HepG2 (cell line): ENCODE data around the gene GPSM1. TPM values are rescaled to one million over a fixed set of nuclear protein-coding genes. Genes with fewer than 3 reads are reported as not detected.
A peak's percentile ranks its signal among the peaks of the same experiment; 100 is the strongest.

Experiments used
- CENPX ChIP-seq: sonication (generic); formaldehyde crosslinking; IDR thresholded peaks from 2 replicates; pipeline ENCODE4 v1.9.0; 2021; ENCODE audit warnings: mild to moderate bottlenecking, missing genetic modification reagents, moderate library complexity
- HMGA1 ChIP-seq: sonication (generic); formaldehyde crosslinking; conservative IDR thresholded peaks from 2 replicates; pipeline ENCODE4 v1.4.0; 2020; ENCODE audit warnings: missing genetic modification reagents
- HOXA5 ChIP-seq: sonication (generic); formaldehyde crosslinking; IDR thresholded peaks from 2 replicates; pipeline ENCODE4 v1.4.0; 2020; ENCODE audit warnings: missing genetic modification reagents
- PHF8 ChIP-seq: sonication (generic); formaldehyde crosslinking; IDR thresholded peaks from 2 replicates; pipeline ENCODE4 v1.5.0; 2020; ENCODE audit warnings: missing genetic modification reagents
- RARA ChIP-seq: IDR thresholded peaks from 2 replicates; pipeline ENCODE4 v1.6.1; 2016; ENCODE audit warnings: missing genetic modification reagents, missing compliant biosample characterization
- SMAD1 ChIP-seq: sonication (generic); formaldehyde crosslinking; IDR thresholded peaks from 2 replicates; pipeline ENCODE4 v1.4.0; 2020; ENCODE audit warnings: missing genetic modification reagents, low read depth, mild to moderate bottlenecking, borderline replicate concordance
- ZNF570 ChIP-seq: sonication (generic); formaldehyde crosslinking; IDR thresholded peaks from 2 replicates; pipeline ENCODE4 v1.4.0; 2020; ENCODE audit warnings: mild to moderate bottlenecking, missing genetic modification reagents, borderline replicate concordance
- ZNF616 ChIP-seq: sonication (generic); formaldehyde crosslinking; IDR thresholded peaks from 2 replicates; pipeline ENCODE4 v1.5.0; 2020; ENCODE audit warnings: low read depth, mild to moderate bottlenecking, missing genetic modification reagents
- ZNF674 ChIP-seq: sonication (generic); formaldehyde crosslinking; IDR thresholded peaks from 2 replicates; pipeline ENCODE4 v1.5.0; 2020; ENCODE audit warnings: low read depth, mild to moderate bottlenecking, missing genetic modification reagents
- ZNF7 ChIP-seq: IDR thresholded peaks from 2 replicates; pipeline ENCODE4 v1.6.1; 2016; ENCODE audit warnings: missing biosample characterization, missing genetic modification reagents
- ZNF777 ChIP-seq: sonication (generic); formaldehyde crosslinking; IDR thresholded peaks from 2 replicates; pipeline ENCODE4 v1.4.0; 2020; ENCODE audit warnings: missing genetic modification reagents
- ZSCAN21 ChIP-seq: sonication (generic); formaldehyde crosslinking; IDR thresholded peaks from 2 replicates; pipeline ENCODE4 v1.8.0; 2022; ENCODE audit warnings: mild to moderate bottlenecking, missing genetic modification reagents, moderate library complexity, borderline replicate concordance
- polyA plus RNA-seq, 8 experiments: library from polyadenylated mRNA; depleted of rRNA in 3 of 8; stranded (reverse) in 7 of 8; unstranded in 1 of 8; fragments of >200 nt; fragmentation: Illumina TruSeq in 4 of 8; extraction: Trizol in 4 of 8; gene quantifications; 2 replicates each; pipeline versions ENCODE4 v1.2.1 to v1.2.3, GENCODE V29; 2011 to 2016; ENCODE audit warnings: low read depth in 4 of 8, missing spikeins in 1 of 8, mixed read lengths in 1 of 8; ENCODE audit not compliant: insufficient read depth in 1 of 8
- total RNA-seq, 5 experiments: library from RNA; depleted of rRNA; stranded (reverse); fragments of >200 nt; fragmentation: Illumina TruSeq; extraction: Trizol; gene quantifications; 2 replicates each; pipeline ENCODE4 v1.2.3, GENCODE V29; 2016; ENCODE audit warnings: low read depth in 1 of 5
- TF ChIP-seq, protein P1 (sequence below): fragments of 450-650 bp; IDR thresholded peaks from 2 replicates; pipeline ENCODE4 v1.6.1; 2017; ENCODE audit warnings: mild to moderate bottlenecking
- TF ChIP-seq, protein P2 (sequence below): sonication (generic); formaldehyde crosslinking; IDR thresholded peaks from 2 replicates; pipeline ENCODE4 v1.5.1; 2020; ENCODE audit warnings: missing genetic modification reagents, mild to moderate bottlenecking, borderline replicate concordance
- TF ChIP-seq, protein P3 (sequence below): sonication (generic); formaldehyde crosslinking; IDR thresholded peaks from 2 replicates; pipeline ENCODE4 v1.4.0; 2020; ENCODE audit warnings: low read depth, mild to moderate bottlenecking, missing genetic modification reagents
- TF ChIP-seq, protein P4 (sequence below): sonication (generic); formaldehyde crosslinking; conservative IDR thresholded peaks from 2 replicates; pipeline ENCODE4 v1.4.0; 2020; ENCODE audit warnings: missing genetic modification reagents
- TF ChIP-seq, protein P5 (sequence below): sonication (generic); formaldehyde crosslinking; IDR thresholded peaks from 2 replicates; pipeline ENCODE4 v1.4.0; 2020; ENCODE audit warnings: missing genetic modification reagents

The GPSM1 gene
- total and polyA plus RNA-seq, 2 of the 13 experiments (the other 11 are each of a cell fraction or from before 2014, with no cell fraction given): 1.0 to 2.4 TPM

DNA sequence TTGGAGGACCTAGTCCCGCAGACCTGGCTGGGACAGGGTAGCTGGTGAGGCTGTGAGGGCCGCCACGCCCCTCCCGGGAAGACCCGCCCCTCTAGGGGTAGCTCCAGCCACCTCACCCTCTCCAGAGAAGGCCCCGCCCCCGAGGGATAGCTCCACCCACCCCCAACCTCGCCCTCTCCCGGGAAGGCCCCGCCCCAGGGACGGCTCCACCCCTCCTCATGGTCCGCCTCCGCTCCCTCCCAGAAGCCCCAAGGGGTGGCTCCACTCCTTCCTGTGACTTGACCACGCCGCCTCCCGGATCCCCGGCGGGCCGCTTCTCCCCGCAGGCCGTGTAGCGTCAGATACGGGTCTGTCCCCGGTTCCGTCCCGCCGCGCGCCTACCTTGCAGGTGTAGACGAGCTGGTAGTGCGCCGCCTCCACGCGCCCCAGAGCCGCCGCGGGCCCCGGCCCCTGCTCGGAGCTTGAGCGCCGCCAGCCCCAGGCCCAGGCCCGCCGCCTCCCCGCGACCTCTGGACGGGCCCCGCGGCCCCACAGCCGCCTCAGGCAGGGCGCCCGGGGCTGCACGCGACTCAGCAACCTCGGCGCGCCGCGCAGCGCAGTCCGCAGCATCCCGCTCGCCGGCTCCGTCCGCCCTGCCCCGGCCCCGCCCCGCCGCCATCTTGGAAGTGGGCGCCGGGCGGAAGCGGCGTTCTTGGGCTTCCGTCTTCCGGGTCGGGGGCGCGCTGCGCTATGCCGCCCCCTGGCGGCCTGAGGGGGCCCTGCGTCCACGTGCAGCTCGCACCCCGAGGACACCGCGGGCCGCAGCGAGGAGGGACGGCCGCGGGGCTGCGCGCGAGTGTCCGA lies 36.0 kb downstream of the GPSM1 start, which contains the start of gene DNLZ (continued):
- TF ChIP-seq, protein P1, sequence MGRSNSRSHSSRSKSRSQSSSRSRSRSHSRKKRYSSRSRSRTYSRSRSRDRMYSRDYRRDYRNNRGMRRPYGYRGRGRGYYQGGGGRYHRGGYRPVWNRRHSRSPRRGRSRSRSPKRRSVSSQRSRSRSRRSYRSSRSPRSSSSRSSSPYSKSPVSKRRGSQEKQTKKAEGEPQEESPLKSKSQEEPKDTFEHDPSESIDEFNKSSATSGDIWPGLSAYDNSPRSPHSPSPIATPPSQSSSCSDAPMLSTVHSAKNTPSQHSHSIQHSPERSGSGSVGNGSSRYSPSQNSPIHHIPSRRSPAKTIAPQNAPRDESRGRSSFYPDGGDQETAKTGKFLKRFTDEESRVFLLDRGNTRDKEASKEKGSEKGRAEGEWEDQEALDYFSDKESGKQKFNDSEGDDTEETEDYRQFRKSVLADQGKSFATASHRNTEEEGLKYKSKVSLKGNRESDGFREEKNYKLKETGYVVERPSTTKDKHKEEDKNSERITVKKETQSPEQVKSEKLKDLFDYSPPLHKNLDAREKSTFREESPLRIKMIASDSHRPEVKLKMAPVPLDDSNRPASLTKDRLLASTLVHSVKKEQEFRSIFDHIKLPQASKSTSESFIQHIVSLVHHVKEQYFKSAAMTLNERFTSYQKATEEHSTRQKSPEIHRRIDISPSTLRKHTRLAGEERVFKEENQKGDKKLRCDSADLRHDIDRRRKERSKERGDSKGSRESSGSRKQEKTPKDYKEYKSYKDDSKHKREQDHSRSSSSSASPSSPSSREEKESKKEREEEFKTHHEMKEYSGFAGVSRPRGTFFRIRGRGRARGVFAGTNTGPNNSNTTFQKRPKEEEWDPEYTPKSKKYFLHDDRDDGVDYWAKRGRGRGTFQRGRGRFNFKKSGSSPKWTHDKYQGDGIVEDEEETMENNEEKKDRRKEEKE: no peak
- peak; percentile 93 for TF ChIP-seq HOXA5
- peak; percentile 88 for TF ChIP-seq ZSCAN21
- TF ChIP-seq RARA (CRISPR knock-in tag): peak; percentile 61
- TF ChIP-seq, protein P2, sequence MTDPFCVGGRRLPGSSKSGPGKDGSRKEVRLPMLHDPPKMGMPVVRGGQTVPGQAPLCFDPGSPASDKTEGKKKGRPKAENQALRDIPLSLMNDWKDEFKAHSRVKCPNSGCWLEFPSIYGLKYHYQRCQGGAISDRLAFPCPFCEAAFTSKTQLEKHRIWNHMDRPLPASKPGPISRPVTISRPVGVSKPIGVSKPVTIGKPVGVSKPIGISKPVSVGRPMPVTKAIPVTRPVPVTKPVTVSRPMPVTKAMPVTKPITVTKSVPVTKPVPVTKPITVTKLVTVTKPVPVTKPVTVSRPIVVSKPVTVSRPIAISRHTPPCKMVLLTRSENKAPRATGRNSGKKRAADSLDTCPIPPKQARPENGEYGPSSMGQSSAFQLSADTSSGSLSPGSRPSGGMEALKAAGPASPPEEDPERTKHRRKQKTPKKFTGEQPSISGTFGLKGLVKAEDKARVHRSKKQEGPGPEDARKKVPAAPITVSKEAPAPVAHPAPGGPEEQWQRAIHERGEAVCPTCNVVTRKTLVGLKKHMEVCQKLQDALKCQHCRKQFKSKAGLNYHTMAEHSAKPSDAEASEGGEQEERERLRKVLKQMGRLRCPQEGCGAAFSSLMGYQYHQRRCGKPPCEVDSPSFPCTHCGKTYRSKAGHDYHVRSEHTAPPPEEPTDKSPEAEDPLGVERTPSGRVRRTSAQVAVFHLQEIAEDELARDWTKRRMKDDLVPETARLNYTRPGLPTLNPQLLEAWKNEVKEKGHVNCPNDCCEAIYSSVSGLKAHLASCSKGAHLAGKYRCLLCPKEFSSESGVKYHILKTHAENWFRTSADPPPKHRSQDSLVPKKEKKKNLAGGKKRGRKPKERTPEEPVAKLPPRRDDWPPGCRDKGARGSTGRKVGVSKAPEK (CRISPR knock-in tag): no peak
- peak; percentile 85; the same call in 1 of the 2 replicates for TF ChIP-seq SMAD1 (CRISPR knock-in tag)
- TF ChIP-seq, protein P3, sequence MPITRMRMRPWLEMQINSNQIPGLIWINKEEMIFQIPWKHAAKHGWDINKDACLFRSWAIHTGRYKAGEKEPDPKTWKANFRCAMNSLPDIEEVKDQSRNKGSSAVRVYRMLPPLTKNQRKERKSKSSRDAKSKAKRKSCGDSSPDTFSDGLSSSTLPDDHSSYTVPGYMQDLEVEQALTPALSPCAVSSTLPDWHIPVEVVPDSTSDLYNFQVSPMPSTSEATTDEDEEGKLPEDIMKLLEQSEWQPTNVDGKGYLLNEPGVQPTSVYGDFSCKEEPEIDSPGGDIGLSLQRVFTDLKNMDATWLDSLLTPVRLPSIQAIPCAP: peak; percentile 44; the same call in 1 of the 2 replicates
- peak; percentile 92 for TF ChIP-seq PHF8
- TF ChIP-seq CENPX (CRISPR knock-in tag): no peak
- TF ChIP-seq, protein P4, sequence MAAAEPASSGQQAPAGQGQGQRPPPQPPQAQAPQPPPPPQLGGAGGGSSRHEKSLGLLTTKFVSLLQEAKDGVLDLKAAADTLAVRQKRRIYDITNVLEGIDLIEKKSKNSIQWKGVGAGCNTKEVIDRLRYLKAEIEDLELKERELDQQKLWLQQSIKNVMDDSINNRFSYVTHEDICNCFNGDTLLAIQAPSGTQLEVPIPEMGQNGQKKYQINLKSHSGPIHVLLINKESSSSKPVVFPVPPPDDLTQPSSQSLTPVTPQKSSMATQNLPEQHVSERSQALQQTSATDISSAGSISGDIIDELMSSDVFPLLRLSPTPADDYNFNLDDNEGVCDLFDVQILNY (CRISPR knock-in tag): peak; percentile 78
- peak; percentile 78; the same call in 1 of the 2 replicates for TF ChIP-seq ZNF616 (CRISPR knock-in tag)
- TF ChIP-seq ZNF570 (CRISPR knock-in tag): no peak
- no peak for TF ChIP-seq ZNF674 (CRISPR knock-in tag)
- TF ChIP-seq HMGA1 (CRISPR knock-in tag): no peak
- no peak for TF ChIP-seq ZNF7 (CRISPR knock-in tag)
- peak; percentile 81 for TF ChIP-seq ZNF777 (CRISPR knock-in tag)
- TF ChIP-seq, protein P5, sequence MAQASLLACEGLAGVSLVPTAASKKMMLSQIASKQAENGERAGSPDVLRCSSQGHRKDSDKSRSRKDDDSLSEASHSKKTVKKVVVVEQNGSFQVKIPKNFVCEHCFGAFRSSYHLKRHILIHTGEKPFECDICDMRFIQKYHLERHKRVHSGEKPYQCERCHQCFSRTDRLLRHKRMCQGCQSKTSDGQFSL (CRISPR knock-in tag): peak; percentile 59; the same call in 1 of the 2 replicates
